HG03139 (cell line): ENCODE measurements around the gene CYSTM1.

ENCODE experiments used
- ATAC-seq: cut with Tn5 transposase; IDR thresholded peaks from one replicate; pipeline ENCODE4 v1.9.1; 2021; ENCODE audit not compliant: unreplicated experiment

Gene CYSTM1

GRCh38 chr5:140287801-140288521 lies 113.0 kb downstream of the CYSTM1 start:
- no peak for ATAC-seq

- no peak for ATAC-seq
These were observed 117.4 kb downstream of the CYSTM1 start for GRCh38 chr5:140292212-140293036.
